HEK293T (cell line): ENCODE results near the gene STXBP6.

Source experiments
- FOXA1 ChIP-seq: fragments of 450-650 bp; IDR thresholded peaks from 2 replicates; pipeline ENCODE4 v1.6.1; 2016; ENCODE audit warnings: mild to moderate bottlenecking
- FOXM1 ChIP-seq: fragments of 450-650 bp; IDR thresholded peaks from 2 replicates; pipeline ENCODE4 v1.6.1; 2017; ENCODE audit warnings: mild to moderate bottlenecking, borderline replicate concordance
- HDGF ChIP-seq: fragments of 450-650 bp; IDR thresholded peaks from 2 replicates; pipeline ENCODE4 v1.6.1; 2017; ENCODE audit warnings: antibody characterized with exemption, borderline replicate concordance
- NFRKB ChIP-seq: fragments of 450-650 bp; IDR thresholded peaks from 2 replicates; pipeline ENCODE4 v1.6.1; 2016; ENCODE audit warnings: mild to moderate bottlenecking, moderate library complexity
- PKNOX1 ChIP-seq: fragments of 450-650 bp; IDR thresholded peaks from 2 replicates; pipeline ENCODE4 v1.6.1; 2016
- SP1 ChIP-seq: fragments of 450-650 bp; IDR thresholded peaks from 2 replicates; pipeline ENCODE4 v1.6.1; 2017
- TARDBP ChIP-seq: fragments of 450-650 bp; IDR thresholded peaks from 2 replicates; pipeline ENCODE4 v1.6.1; 2016

DNA sequence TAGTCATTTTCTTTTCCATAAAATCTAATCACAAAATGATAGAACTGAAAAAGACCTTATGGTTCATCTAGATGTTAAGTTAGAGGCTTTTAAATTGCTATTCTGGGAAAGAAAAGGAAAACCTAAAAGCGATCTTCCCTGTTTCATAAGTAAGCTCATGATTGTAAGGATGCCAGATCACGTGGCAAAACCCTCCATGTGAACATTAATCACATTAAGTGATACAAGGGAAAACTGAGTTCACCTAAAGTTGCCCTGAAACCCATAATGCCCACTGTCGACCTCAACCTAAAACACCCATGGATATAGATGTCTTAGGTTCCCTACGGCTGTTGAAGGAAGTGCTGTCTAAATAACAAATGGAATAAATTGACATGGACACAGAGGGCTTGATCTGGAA lies 3.0 kb upstream of the STXBP6 start:
- no peak for TF ChIP-seq FOXA1
- TF ChIP-seq SP1: no peak
- no peak for TF ChIP-seq FOXM1
- no peak for TF ChIP-seq PKNOX1
- no peak for TF ChIP-seq NFRKB
- TF ChIP-seq TARDBP: no peak
- TF ChIP-seq HDGF: no peak
